ENCODE results near the gene SLC35A5. TPM values are rescaled to one million over a fixed set of nuclear protein-coding genes. Genes with fewer than 3 reads are reported as not detected.
"Not testable (repeated sequence)": the region's sequence is repeated elsewhere in the genome, so short reads cannot be mapped to it uniquely, and the experiment has no call there.

SLC35A5 gene, protein sequence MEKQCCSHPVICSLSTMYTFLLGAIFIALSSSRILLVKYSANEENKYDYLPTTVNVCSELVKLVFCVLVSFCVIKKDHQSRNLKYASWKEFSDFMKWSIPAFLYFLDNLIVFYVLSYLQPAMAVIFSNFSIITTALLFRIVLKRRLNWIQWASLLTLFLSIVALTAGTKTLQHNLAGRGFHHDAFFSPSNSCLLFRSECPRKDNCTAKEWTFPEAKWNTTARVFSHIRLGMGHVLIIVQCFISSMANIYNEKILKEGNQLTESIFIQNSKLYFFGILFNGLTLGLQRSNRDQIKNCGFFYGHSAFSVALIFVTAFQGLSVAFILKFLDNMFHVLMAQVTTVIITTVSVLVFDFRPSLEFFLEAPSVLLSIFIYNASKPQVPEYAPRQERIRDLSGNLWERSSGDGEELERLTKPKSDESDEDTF
- total RNA-seq: 10 to 100 TPM; 42.6 to 48.7 TPM
- polyA plus RNA-seq (ENCODE audit: insufficient read length in 6 of 6): 10 to 100 TPM; 48.4 to 64.2 (median 60.4) TPM
- long read RNA-seq, donor 1, full-length matches to known transcripts: 10 of 16 reads
- long read RNA-seq, donor 1, partial matches to known transcripts: 6 of 16 reads
- long read RNA-seq, donor 1, other reads (novel, unspliced or antisense): 0 of 16 reads
- long read RNA-seq, donor 2, full-length matches to known transcripts: 11 of 11 reads
- long read RNA-seq, donor 2, partial matches to known transcripts: 0 of 11 reads
- long read RNA-seq, donor 2, other reads (novel, unspliced or antisense): 0 of 11 reads
- long read RNA-seq, donor 3, full-length matches to known transcripts: 16 of 79 reads
- long read RNA-seq, donor 3, partial matches to known transcripts: 31 of 79 reads
- long read RNA-seq, donor 3, other reads (novel, unspliced or antisense): 32 of 79 reads
- long read RNA-seq, donor 4, full-length matches to known transcripts: 3 of 5 reads
- long read RNA-seq, donor 4, partial matches to known transcripts: 1 of 5 reads
- long read RNA-seq, donor 4, other reads (novel, unspliced or antisense): 1 of 5 reads
- long read RNA-seq, donor 5, full-length matches to known transcripts: 12 of 12 reads
- long read RNA-seq, donor 5, partial matches to known transcripts: 0 of 12 reads
- long read RNA-seq, donor 5, other reads (novel, unspliced or antisense): 0 of 12 reads
- long read RNA-seq, donor 6, full-length matches to known transcripts: 10 of 35 reads
- long read RNA-seq, donor 6, partial matches to known transcripts: 25 of 35 reads
- long read RNA-seq, donor 6, other reads (novel, unspliced or antisense): 0 of 35 reads
- long read RNA-seq, donor 7, full-length matches to known transcripts: 4 of 4 reads
- long read RNA-seq, donor 7, partial matches to known transcripts: 0 of 4 reads
- long read RNA-seq, donor 7, other reads (novel, unspliced or antisense): 0 of 4 reads
- long read RNA-seq, donor 8, full-length matches to known transcripts: 11 of 11 reads
- long read RNA-seq, donor 8, partial matches to known transcripts: 0 of 11 reads
- long read RNA-seq, donor 8, other reads (novel, unspliced or antisense): 0 of 11 reads
- long read RNA-seq, donor 9: 0 reads
- long read RNA-seq, donor 10, partial matches to known transcripts: 0 of 1 reads
- long read RNA-seq, donor 10, other reads (novel, unspliced or antisense): 1 of 1 reads
- long read RNA-seq, donor 11, full-length matches to known transcripts: 14 of 323 reads
- long read RNA-seq, donor 11, partial matches to known transcripts: 216 of 323 reads
- long read RNA-seq, donor 11, other reads (novel, unspliced or antisense): 93 of 323 reads
- long read RNA-seq, donor 12, full-length matches to known transcripts: 11 of 11 reads
- long read RNA-seq, donor 12, partial matches to known transcripts: 0 of 11 reads
- long read RNA-seq, donor 12, other reads (novel, unspliced or antisense): 0 of 11 reads

DNA sequence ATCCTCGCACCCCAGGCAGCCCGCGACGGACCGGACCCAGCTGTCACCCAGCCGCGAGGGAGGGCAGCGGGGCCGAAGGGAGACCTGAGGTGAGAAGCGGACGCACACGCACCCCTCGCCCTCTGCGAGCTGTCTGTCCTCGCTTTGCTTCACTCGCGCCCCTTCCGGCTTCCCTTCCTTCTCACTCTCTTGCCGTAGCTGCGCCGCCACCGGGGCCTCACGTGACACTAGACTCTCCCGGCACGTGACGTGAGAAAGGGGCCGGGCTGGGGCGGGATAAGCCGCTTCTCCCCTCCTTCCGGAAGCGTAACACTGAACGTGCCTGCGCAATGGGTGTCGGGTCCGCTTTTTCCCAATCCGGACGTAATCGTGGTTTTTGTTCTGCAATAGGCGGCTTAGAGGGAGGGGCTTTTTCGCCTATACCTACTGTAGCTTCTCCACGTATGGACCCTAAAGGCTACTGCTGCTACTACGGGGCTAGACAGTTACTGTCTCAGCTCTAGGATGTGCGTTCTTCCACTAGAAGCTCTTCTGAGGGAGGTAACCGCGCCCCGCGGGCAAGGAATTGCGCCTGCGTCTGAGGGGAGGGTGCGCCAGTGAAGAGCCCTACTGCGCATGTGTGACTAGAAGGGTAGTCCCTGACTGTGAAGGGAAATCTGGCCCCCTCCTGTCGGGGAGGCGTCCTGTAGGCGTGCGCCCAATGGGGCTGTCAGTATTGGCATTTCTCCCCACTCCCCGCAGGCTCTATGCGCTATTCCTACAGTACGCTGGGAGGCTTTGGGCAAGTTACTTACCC, at the start of gene SLC35A5, which contains the start of gene ATG3:
TSS of gene SLC35A5 (plus strand) at position 312 of the 796 bp plus-strand sequence. CDS start 1,359 bp downstream, outside the sequence.
TSS of gene ATG3 (minus strand) at position 229 of the 796 bp plus-strand sequence. CDS start 434 bp downstream, outside the sequence.
- intact Hi-C loops (cut with DNase I): no loop called here
- Histone ChIP-seq H3K27me3 (no peaks in the 10 kb centered on the region), H3K9me3 (no peaks in the 10 kb centered on the region), H3K4me3 (peak within 1 kb of the TSS; percentile 82 to 83), H3K27ac (peak within 1 kb of the TSS; percentile 96 to 98), H3K4me1 (peaks cover 25 to 53% of the 10 kb centered on the region in 2 donors), H3K36me3 (peaks cover 0 to 10% of the 10 kb centered on the region in 2 donors)
- peak; percentile 99 for DNase-seq
- TF ChIP-seq, protein P1, sequence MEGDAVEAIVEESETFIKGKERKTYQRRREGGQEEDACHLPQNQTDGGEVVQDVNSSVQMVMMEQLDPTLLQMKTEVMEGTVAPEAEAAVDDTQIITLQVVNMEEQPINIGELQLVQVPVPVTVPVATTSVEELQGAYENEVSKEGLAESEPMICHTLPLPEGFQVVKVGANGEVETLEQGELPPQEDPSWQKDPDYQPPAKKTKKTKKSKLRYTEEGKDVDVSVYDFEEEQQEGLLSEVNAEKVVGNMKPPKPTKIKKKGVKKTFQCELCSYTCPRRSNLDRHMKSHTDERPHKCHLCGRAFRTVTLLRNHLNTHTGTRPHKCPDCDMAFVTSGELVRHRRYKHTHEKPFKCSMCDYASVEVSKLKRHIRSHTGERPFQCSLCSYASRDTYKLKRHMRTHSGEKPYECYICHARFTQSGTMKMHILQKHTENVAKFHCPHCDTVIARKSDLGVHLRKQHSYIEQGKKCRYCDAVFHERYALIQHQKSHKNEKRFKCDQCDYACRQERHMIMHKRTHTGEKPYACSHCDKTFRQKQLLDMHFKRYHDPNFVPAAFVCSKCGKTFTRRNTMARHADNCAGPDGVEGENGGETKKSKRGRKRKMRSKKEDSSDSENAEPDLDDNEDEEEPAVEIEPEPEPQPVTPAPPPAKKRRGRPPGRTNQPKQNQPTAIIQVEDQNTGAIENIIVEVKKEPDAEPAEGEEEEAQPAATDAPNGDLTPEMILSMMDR (IDR thresholded peaks at IDR 0.05): peak in 1 of 2 donors; percentile 26
- peak; percentile 91 for ATAC-seq

DNA sequence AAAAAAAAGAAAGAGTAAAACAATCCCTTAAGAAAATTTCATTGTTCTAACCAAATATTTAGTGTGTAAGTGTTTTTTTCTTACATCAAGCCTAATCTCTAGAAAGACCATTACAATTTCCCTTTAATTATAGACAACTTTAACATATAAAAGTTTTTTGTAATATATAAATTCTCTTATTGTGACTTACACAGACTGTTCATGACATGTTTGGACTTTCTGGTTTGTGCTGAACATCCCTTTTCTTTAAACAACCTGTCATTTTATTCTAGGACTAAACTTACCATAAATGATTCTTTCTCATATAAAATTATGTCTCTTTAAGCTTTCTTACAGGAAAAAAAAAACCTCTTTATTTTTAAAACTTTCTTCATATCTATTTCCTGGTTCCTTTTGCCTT, 49.5 kb upstream of the SLC35A5 start:
- ATAC-seq (no peak), DNase-seq (no peak)
- TF ChIP-seq, protein P1 (IDR thresholded peaks at IDR 0.05): no peak
- peaks cover 0 to 9% of the 10 kb centered on the region in 2 donors for H3K9me3 ChIP-seq
- H3K27ac ChIP-seq: no peak overlapping the region
- H3K4me1 ChIP-seq: no peaks in the 10 kb centered on the region
- H3K4me3 ChIP-seq: no peak overlapping the region
- no peaks in the 10 kb centered on the region for H3K36me3 ChIP-seq
- no peaks in the 10 kb centered on the region for H3K27me3 ChIP-seq
- intact Hi-C loops (cut with DNase I): no loop called here

DNA sequence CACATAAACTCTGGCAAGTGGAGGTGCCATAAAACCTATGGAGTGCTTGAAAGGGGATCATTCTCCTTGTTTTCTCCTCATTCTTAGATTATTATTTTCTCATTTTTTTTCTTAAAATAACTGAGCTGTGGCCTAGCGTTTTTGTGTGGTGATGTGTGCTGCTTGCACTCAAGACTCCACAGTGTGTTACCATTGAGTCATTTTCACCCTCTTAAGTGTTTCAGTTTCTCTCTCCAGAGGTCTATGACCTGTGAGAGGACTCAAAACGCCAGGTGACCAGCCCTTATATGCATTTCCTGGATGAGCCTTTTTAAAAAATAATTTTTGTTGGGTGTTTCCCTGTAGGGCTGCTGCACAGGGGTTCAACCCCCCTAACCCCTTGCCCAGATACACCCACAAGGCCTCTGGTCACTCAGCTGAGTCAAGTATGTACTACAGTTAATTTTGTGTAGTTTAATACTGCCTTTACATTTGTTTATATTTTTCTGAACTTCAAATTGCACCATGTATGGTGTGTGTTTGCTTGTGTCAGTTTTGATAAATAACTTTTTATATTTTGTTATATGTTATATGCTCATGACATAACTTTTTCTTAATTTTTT, 47.2 kb upstream of the SLC35A5 start:
- TF ChIP-seq, protein P1 (IDR thresholded peaks at IDR 0.05): no peak
- Histone ChIP-seq H3K9me3 (peaks cover 0 to 9% of the 10 kb centered on the region in 2 donors), H3K4me3 (no peak overlapping the region), H3K27me3 (no peaks in the 10 kb centered on the region), H3K27ac (no peak overlapping the region), H3K4me1 (no peaks in the 10 kb centered on the region), H3K36me3 (no peaks in the 10 kb centered on the region)
- intact Hi-C loops (cut with DNase I): no loop called here
- ATAC-seq (peak; percentile 96), DNase-seq (no peak)

DNA sequence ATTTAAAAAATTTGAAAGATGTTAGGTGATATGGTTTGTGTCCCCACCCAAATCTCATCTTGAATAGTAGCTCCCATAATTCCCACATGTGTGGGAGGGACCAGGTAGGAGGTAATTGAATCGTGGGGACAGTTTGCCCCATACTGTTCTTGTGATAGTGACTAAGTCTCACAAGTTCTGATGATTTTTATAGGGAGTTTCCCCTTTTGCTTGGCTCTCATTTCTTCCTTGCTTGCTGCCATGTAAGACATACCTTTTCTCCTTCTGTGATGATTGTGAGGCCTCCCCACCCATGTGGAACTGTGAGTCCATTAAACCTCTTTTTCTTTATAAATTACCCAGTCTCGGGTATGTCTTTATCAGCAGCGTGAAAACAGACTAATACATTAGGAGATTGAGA, 42.9 kb upstream of the SLC35A5 start:
- H3K9me3 ChIP-seq; H3K4me1 ChIP-seq; H3K27ac ChIP-seq; H3K27me3 ChIP-seq; H3K4me3 ChIP-seq; intact Hi-C loops (cut with DNase I); DNase-seq; ATAC-seq; H3K36me3 ChIP-seq: not testable (repeated sequence)

Measured in left lung (tissue), 14 donors.